H7 (cell line): ENCODE data around the gene APP. TPM values are rescaled to one million over a fixed set of nuclear protein-coding genes. Genes with fewer than 3 reads are reported as not detected.

Experiments
- DNase-seq: peaks from one replicate; pipeline ENCODE4 v3.0.0; 2012
- H3K27me3 ChIP-seq: 2 replicates; pipeline ENCODE4 v1.6.0; 2011; ENCODE audit warnings: mild to moderate bottlenecking, low read length; ENCODE audit not compliant: control insufficient read depth, insufficient read depth
- H3K36me3 ChIP-seq: replicated peaks from 2 replicates; pipeline ENCODE4 v1.5.1; 2011; ENCODE audit warnings: low read length; ENCODE audit not compliant: control insufficient read depth, insufficient read depth
- H3K4me3 ChIP-seq: 2 replicates; pipeline ENCODE4 v1.5.1; 2011; ENCODE audit warnings: low read depth, mild to moderate bottlenecking, control low read depth, low read length, moderate library complexity; ENCODE audit not compliant: insufficient read depth
- total RNA-seq: library from RNA; depleted of rRNA; stranded (reverse); fragments of >200 nt; shearing (Covaris generic); gene quantifications from 2 replicates; pipeline ENCODE4 v1.2.3, GENCODE V29; 2014

Gene APP
- total RNA-seq, 1 experiment from 2014 or later = 316 TPM

DNA sequence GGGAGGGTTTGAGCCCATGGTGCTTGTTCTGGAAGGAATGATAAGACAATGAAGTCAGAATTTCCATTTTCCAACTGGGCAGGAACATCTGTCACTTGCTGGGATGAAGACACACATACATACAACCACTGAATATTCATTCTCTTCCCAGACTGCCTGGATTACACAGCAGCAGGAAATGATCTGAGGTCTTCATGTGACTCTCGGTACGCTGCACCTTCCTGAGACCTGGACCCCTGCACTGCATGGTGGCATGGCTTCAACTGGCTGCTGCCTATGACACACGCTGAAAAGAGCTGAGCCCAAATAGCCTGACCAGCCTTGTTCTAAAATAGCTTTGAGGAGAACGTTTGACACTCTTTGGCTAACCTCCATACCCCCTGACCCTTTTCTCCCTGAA, 285.2 kb downstream of the APP start:
- H3K27me3 ChIP-seq = no peaks in the 10 kb centered on the region
- no peak for DNase-seq
- peaks cover 12% of the 10 kb centered on the region for H3K36me3 ChIP-seq
- no peak overlapping the region for H3K4me3 ChIP-seq

DNA sequence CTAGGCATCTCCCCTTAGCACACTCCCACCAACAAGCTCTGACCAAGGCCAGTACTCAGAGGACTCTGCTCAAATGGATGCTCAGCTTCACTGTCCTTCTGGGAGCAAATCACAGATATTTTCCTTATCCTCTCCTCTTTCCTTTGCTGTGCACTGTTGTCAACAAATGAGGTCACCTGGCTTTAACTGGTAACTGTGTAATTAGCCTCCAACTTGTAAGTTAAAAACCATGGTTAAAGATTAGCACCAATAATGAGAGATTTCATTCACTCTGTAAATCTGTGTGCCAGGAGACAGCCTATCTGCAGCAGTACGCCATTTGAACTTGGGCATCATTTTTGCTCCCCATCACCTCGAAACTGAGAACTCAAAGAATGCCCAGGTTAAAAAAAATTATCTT, 286.3 kb downstream of the APP start:
- DNase-seq = no peak

DNA sequence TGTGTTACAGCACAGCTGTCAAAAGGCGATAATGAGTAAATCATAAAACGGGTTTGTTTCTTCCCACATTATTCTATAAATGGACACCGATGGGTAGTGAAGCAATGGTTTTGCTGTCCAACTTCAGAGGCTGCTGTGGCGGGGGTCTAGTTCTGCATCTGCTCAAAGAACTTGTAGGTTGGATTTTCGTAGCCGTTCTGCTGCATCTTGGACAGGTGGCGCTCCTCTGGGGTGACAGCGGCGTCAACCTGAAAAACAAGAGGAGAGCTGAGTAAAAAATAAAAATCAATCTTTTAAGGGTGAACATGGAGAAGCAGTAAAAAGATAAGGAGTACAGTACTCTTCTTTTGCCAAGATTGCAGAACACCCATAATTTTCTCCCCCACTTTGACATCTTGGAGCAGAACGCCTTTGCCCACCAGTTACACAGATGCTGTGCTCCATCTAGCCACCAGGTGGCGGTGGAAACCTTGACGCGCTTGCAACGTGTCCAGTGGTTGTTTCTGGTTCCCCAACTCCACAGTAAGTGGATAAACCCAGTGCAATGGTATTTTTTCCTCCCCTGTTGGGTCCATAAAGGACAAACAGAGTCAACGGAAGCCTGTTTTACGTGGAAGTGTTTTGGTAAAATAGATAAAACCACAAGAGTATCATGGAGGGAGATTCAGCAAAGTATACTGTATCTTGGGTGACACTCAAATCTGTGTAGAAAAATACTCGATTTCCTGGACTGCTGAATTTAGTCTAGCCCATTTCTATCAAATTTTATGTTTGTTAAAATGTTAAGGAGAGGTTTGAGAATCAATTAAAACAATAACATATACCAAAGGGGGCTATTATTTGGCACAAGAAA, 288.8 kb downstream of the APP start:
- peak; percentile 62 for DNase-seq
- H3K36me3 ChIP-seq = peaks cover 10% of the 10 kb centered on the region
- H3K27me3 ChIP-seq = no peaks in the 10 kb centered on the region
- no peak overlapping the region for H3K4me3 ChIP-seq

More for the DNA sequence above, 286.3 kb downstream of the APP start:
- H3K27me3 ChIP-seq = no peaks in the 10 kb centered on the region
- peaks cover 13% of the 10 kb centered on the region for H3K36me3 ChIP-seq
- no peak overlapping the region for H3K4me3 ChIP-seq

DNA sequence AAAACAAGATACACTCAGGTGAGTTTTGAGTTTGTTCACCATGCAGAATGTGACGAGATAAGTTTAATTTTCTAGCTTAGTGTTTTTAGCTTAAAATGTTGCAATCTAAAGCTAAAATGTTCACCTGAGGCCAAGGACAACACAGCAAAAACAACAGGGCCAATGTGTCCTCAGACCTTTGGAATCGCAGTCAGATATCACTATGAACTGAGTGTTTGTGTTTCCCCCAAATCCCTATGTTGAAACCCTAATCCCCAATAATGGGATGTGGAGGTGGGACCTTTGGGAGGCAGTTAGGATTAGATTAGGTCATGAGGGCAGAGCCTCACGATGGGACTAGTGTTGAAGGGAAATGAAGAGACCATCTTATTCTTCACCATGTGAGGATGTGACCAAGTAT, 291.4 kb downstream of the APP start:
- no peak for DNase-seq
- H3K36me3 ChIP-seq = peaks cover 10% of the 10 kb centered on the region
- H3K4me3 ChIP-seq = no peak overlapping the region
- no peaks in the 10 kb centered on the region for H3K27me3 ChIP-seq

DNA sequence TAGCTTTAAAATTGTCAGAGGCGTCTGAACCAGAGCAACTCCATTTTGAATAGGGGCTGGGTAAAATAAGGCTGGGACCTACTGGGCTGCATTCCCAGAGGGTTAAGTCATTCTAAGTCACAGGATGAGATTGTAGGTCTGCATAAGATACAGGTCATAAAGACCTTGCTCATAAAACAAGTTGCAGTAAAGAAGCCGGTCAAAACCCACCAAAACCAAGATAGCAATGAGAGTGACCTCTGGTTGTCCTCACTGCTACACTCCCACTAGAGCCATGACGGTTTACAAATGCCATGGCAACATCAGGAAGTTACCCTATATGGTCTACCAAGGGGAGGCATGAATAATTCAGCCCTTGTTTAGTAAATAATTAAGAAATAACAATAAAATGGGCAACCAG, 292.2 kb downstream of the APP start:
- Histone ChIP-seq H3K36me3 (peaks cover 10% of the 10 kb centered on the region), H3K4me3 (no peak overlapping the region), H3K27me3 (no peaks in the 10 kb centered on the region)
- no peak for DNase-seq

DNA sequence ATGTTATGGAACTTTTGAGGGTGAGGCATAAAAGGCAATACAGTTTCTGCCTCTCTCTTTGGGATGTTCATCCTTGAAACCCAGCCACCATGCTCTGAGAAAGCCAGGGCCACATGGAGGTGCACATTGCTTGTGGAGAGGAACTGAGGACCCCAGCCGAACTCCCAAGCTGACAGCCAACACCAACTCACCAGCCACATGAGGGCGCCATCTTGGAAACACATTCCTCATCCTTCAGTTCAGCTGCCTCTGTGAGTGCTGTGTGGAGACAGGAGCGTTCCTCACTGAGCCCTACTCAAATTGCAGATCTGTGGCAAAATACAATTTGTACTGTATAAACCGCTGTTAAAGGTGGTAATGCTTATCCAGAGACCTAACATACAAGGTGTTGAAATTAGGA, 298.3 kb downstream of the APP start:
- no peaks in the 10 kb centered on the region for H3K36me3 ChIP-seq
- H3K4me3 ChIP-seq = no peak overlapping the region
- DNase-seq = peak; percentile 51
- no peaks in the 10 kb centered on the region for H3K27me3 ChIP-seq

DNA sequence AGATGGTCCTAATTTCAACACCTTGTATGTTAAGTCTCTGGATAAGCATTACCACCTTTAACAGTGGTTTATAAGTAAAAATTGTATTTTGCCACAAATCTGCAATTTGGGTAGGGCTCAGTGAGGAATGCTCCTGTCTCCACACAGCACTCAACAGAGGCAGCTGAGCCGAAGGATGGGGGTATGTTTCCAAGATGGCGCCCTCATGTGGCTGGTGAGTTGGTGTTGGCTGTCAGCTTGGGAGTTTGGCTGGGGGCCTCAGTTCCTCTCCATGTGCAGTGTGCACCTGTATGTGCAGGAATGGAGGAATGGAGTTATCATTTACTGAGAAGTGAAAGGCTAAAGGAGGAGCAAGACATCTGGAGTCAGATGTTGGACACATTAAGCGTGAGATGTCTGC, 299.0 kb downstream of the APP start:
- Histone ChIP-seq H3K27me3 (no peaks in the 10 kb centered on the region), H3K4me3 (no peak overlapping the region), H3K36me3 (no peaks in the 10 kb centered on the region)
- peak; percentile 47 for DNase-seq

DNA sequence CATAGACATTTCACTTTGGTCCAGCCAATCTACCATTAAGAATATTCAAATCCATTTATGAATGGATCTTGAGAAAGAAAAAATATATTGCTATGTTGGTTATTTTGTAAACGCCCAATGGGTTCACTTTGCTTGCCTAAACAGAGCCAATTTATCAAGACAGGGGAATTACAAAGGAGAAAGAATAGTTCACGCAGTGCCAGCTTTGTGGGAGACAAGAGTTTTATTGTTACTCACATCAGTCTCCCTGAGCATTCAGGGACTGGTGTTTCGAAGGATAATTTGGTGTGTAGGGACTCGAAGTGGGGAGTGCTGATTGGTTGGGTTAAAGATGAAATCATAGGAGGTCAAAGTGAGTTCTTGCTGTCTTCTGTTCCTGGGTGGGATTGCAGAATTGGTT, 300.5 kb downstream of the APP start:
- Histone ChIP-seq H3K4me3 (no peak overlapping the region), H3K27me3 (no peaks in the 10 kb centered on the region)
- DNase-seq = no peak

DNA sequence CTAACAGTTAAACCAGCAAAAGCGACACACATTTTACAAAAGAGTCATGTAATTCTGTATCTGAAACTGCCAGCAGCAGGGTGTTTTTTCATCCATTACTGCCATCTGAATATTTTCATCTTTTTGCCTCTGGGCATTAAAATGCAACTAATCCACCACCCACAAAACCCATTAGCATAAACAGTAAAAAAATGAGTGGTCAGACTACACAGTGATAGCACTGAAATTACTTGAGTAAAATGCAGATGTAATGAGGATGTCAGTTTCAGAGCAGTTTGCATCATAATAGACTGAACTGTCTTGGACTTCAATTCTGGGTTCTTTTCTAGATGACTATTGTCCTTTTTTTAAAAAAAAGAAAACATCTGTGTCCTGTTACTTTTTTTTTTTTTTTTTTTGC, 303.5 kb downstream of the APP start:
- DNase-seq = no peak
- no peaks in the 10 kb centered on the region for H3K36me3 ChIP-seq
- no peaks in the 10 kb centered on the region for H3K27me3 ChIP-seq
- no peak overlapping the region for H3K4me3 ChIP-seq

More for the DNA sequence above, 300.5 kb downstream of the APP start:
- H3K36me3 ChIP-seq = no peaks in the 10 kb centered on the region

DNA sequence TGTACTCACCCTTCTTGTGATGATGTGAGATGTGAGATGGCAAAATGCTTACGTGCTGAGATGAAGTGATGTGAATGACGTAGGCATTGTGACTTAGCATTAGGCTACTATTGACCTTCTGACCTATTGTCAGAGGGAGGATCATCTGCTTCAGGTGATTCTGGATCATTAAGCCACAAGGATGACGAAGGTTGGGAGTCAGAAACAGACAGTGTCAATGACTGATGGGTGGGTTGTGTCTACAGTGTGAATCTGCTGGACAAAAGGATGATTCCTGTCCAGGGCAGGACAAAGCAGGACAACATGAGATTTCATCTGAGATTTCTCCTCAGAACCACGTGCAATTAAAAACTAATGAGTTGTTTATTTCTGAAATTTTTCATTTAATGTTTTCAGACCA, 306.8 kb downstream of the APP start:
- DNase-seq = no peak
- Histone ChIP-seq H3K27me3 (no peaks in the 10 kb centered on the region), H3K4me3 (no peak overlapping the region), H3K36me3 (no peaks in the 10 kb centered on the region)

DNA sequence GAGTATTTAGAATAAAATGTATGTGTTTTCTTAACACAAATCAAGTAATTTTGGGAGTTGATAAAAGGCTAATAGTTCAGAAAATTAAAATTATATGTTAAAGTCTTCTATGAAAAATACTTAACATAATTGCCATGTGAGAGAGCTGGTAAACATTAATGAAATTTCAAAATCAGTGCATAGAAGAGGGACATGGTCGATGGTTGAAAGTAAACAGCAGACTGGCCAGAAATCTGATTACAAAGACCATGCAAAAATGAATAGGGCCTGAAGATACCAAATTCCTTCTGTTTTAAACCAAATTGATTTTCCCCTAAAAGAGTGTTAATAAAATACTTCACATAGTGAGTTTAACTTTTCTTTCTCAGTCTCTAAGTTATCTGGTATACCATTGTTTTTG, 307.5 kb downstream of the APP start:
- no peak overlapping the region for H3K4me3 ChIP-seq
- no peaks in the 10 kb centered on the region for H3K27me3 ChIP-seq
- no peaks in the 10 kb centered on the region for H3K36me3 ChIP-seq
- DNase-seq = no peak

DNA sequence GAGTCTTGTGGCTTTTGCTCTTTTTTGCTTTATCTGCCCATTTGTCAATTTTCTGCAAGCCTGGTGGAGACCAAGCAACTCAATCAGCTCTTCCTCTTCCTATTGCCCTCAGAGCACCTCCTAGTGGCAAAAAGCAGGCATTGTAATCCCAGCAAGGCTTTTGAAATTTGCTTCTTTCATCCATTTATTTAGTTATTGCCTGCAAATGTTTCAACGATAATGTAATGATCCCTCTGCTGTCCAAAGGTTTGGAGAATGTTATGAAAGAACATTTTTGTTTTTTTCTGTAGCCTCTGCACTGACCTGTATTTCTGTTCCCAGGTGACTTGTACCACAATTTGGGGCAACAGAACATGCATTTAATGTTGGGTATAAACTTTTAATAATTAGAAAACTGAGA, 308.0 kb downstream of the APP start:
- DNase-seq = peak; percentile 37
- H3K36me3 ChIP-seq = no peaks in the 10 kb centered on the region
- H3K4me3 ChIP-seq = no peak overlapping the region
- H3K27me3 ChIP-seq = no peaks in the 10 kb centered on the region

DNA sequence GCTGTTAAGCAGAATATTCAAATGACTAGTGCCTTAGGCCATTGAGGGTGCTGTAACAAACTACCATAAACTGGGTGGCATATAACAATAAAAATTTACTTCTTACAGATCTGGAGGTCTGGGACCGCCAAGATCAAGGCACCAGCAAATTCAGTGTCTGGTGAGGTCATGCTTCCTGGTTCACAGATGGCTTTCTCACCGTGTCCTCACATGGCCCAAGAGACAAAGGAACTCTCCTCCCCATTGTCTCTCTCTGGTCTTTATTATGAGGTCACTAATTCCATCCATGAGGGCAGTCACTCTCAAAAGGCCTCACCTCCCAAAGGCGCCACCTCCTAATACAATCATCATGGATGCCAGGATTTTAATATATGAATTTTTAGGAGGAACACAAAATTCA, 308.5 kb downstream of the APP start:
- DNase-seq = no peak
- no peak overlapping the region for H3K4me3 ChIP-seq
- no peaks in the 10 kb centered on the region for H3K36me3 ChIP-seq
- no peaks in the 10 kb centered on the region for H3K27me3 ChIP-seq

DNA sequence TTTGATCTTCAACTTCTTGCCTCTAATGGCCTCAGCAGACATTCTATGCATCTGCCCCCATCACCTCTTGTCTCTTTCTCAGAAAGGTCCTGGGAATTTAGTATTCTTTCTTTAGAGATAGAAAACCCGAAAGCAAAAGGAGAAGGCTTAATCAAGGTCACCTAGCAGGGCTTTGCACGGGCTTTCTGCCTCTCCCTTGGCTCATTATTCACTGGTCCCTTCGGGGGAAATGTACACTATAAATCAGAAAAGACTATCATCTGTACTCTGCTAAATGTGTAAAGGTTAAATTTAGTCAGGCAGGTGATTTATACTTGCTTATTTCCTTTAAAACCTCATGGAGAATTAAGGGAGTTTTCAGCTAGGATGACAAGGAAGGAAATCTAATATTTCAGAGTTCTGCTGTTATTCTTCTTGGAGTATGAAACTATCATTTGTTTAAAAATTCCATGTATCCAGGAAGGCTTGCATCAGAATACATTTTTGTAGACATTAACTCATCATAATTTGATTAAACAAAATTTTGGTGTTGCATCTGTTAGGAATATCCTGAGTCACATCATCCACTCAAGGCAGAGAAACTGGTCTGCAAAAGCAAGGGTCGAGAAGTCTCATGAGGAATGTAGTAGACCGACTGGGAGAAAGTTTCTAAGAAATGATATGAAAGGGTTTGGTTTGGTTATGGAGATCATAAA, 311.2 kb downstream of the APP start:
- Histone ChIP-seq H3K27me3 (no peaks in the 10 kb centered on the region), H3K4me3 (no peak overlapping the region), H3K36me3 (no peaks in the 10 kb centered on the region)
- no peak for DNase-seq

DNA sequence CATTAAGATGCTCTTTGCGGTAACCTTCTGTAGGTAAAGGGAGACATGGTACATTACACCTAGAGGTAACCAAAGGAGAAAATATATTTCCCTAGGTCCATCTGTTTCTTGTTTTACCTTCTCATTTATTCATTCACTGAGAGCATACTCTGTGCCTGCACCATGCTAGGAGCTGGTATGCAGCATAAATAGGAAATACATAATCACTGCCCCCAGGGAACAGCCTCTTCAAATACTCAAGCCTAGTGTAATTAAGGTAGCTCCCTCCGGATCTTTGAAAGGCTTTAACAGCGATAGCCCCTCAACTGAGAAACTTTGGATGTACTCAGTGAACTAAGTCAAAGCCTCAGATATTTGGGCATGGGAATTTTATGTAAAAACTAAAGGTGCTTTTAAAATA, 312.2 kb downstream of the APP start:
- H3K27me3 ChIP-seq = no peaks in the 10 kb centered on the region
- DNase-seq = no peak
- H3K36me3 ChIP-seq = no peaks in the 10 kb centered on the region
- H3K4me3 ChIP-seq = no peak overlapping the region
